ENCODE results near the gene CLIC2.
A peak's percentile ranks its signal among the peaks of the same experiment; 100 is the strongest.
"Not testable (repeated sequence)": the region's sequence is repeated elsewhere in the genome, so short reads cannot be mapped to it uniquely, and the experiment has no call there.

CLIC2 gene

GRCh38 chrX:155334486-155335336 lies at the start of gene CLIC2:
CLIC2 (minus strand) TSS chrX:155334614; CDS start chrX:155334427, 187 bp downstream.
- ChIA-PET CTCF (no interaction called here), POLR2A (no interaction called here)
- TF ChIP-seq CTCF (IDR thresholded peaks at IDR 0.05; ENCODE audit: insufficient read depth, low read length, missing control alignments) = no peak
- H3K4me3 ChIP-seq (ENCODE audit: low read depth, low read length) = no peak within 1 kb of the TSS
- peak; percentile 21 for DNase-seq (ENCODE audit: low read depth, low spot score)

- H3K4me3 ChIP-seq (ENCODE audit: low read depth, low read length); CTCF ChIA-PET; POLR2A ChIA-PET; DNase-seq (ENCODE audit: low read depth, low spot score): not testable (repeated sequence)
These were observed 48.1 kb upstream of the CLIC2 start for GRCh38 chrX:155382529-155382967.

- CTCF ChIA-PET; DNase-seq (ENCODE audit: low read depth, low spot score); POLR2A ChIA-PET; H3K4me3 ChIP-seq (ENCODE audit: low read depth, low read length): not testable (repeated sequence)
These were observed 47.6 kb upstream of the CLIC2 start, which contains the start of gene F8A2 for GRCh38 chrX:155381843-155382528. F8A2 (plus strand) TSS chrX:155382095; CDS start chrX:155382115, 20 bp downstream.

- POLR2A ChIA-PET; CTCF ChIA-PET; DNase-seq (ENCODE audit: low read depth, low spot score); H3K4me3 ChIP-seq (ENCODE audit: low read depth, low read length): not testable (repeated sequence)
These were observed 45.4 kb upstream of the CLIC2 start for GRCh38 chrX:155379802-155380201.

GRCh38 chrX:155373777-155374458 lies 39.5 kb upstream of the CLIC2 start:
- POLR2A ChIA-PET; CTCF ChIA-PET; H3K4me3 ChIP-seq (ENCODE audit: low read depth, low read length); DNase-seq (ENCODE audit: low read depth, low spot score): not testable (repeated sequence)

GRCh38 chrX:155363712-155364111 lies 29.3 kb upstream of the CLIC2 start:
- POLR2A ChIA-PET; H3K4me3 ChIP-seq (ENCODE audit: low read depth, low read length); DNase-seq (ENCODE audit: low read depth, low spot score); CTCF ChIA-PET: not testable (repeated sequence)

GRCh38 chrX:155349448-155349847 lies 15.0 kb upstream of the CLIC2 start:
- H3K4me3 ChIP-seq (ENCODE audit: low read depth, low read length); CTCF ChIA-PET; POLR2A ChIA-PET: not testable (repeated sequence)

GRCh38 chrX:155345689-155346088 lies 11.3 kb upstream of the CLIC2 start:
- H3K4me3 ChIP-seq (ENCODE audit: low read depth, low read length); DNase-seq (ENCODE audit: low read depth, low spot score); POLR2A ChIA-PET; CTCF ChIA-PET: not testable (repeated sequence)

More at GRCh38 chrX:155349448-155349847, 15.0 kb upstream of the CLIC2 start:
- DNase-seq (ENCODE audit: low read depth, low spot score) = not testable (repeated sequence)

- POLR2A ChIA-PET; CTCF ChIA-PET; H3K4me3 ChIP-seq (ENCODE audit: low read depth, low read length); DNase-seq (ENCODE audit: low read depth, low spot score): not testable (repeated sequence)
These were observed 911 bp upstream of the CLIC2 start for GRCh38 chrX:155335337-155335712.

- ChIA-PET POLR2A (no interaction called here), CTCF (no interaction called here)
- H3K4me3 ChIP-seq (ENCODE audit: low read depth, low read length) = no peak overlapping the region
- TF ChIP-seq CTCF (IDR thresholded peaks at IDR 0.05; ENCODE audit: insufficient read depth, low read length, missing control alignments) = no peak
- no peak for DNase-seq (ENCODE audit: low read depth, low spot score)
These were observed 792 bp downstream of the CLIC2 start for GRCh38 chrX:155333544-155334100.
